HEK293 (cell line): Measurements from ENCODE around the gene TUBGCP6.
A peak's percentile ranks its signal among the peaks of the same experiment; 100 is the strongest.

Source experiments
- CTCF ChIA-PET: fragments of 350-600 bp; formaldehyde crosslinking; extraction: SDS; loops from one replicate; lab custom pipeline; 2021; ENCODE audit warnings: antibody characterized with exemption; lab: Yijun Ruan, JAX
- POLR2A ChIA-PET: fragments of 300-600 bp; formaldehyde crosslinking; extraction: SDS; loops from one replicate; lab custom pipeline; 2020; ENCODE audit warnings: antibody characterized with exemption, inconsistent platforms; lab: Yijun Ruan, JAX
- H3K27ac ChIP-seq: fragments of 200-500 bp; sonication (Bioruptor generic); 2 replicates; pipeline ENCODE4 v1.5.1; 2014; ENCODE audit warnings: low read depth, low read length, control low read depth, inconsistent platforms; ENCODE audit errors: extremely low read depth
- H3K36me3 ChIP-seq, 2 experiments: fragments of 200-500 bp in 1 of 2; sonication (Bioruptor generic) in 1 of 2; 1 replicate in 1 of 2; 2 replicates in 1 of 2; pipeline ENCODE4 v1.5.1; 2014 to 2017; ENCODE audit warnings: inconsistent platforms in 2 of 2, low read length in 2 of 2; ENCODE audit not compliant: control insufficient read depth in 2 of 2, insufficient read depth in 1 of 2
- H3K4me1 ChIP-seq: fragments of 200-500 bp; sonication (Bioruptor generic); 2 replicates; pipeline ENCODE4 v1.5.1; 2014; ENCODE audit warnings: mild to moderate bottlenecking, low read length, inconsistent platforms; ENCODE audit not compliant: control insufficient read depth, insufficient read depth
- H3K4me3 ChIP-seq: 2 replicates; pipeline ENCODE4 v1.5.1; 2011; ENCODE audit warnings: low read depth, mild to moderate bottlenecking, control low read depth, low read length, moderate library complexity
- H3K9me3 ChIP-seq: fragments of 200-500 bp; sonication (Bioruptor generic); 2 replicates; pipeline ENCODE4 v1.5.1; 2014; ENCODE audit warnings: low read depth, low read length, inconsistent platforms; ENCODE audit not compliant: control insufficient read depth, insufficient read depth
- GLIS2 ChIP-seq: fragments of 450-650 bp; formaldehyde crosslinking; IDR thresholded peaks from 2 replicates; pipeline ENCODE4 v1.5.1; 2016; ENCODE audit warnings: missing biosample characterization, missing genetic modification characterization
- HOXD13 ChIP-seq: sonication (generic); formaldehyde crosslinking; IDR thresholded peaks from 2 replicates; pipeline ENCODE4 v1.8.0; 2022; ENCODE audit warnings: missing genetic modification reagents, borderline replicate concordance
- REST ChIP-seq: fragments of 450-650 bp; formaldehyde crosslinking; IDR thresholded peaks from 2 replicates; pipeline ENCODE4 v1.5.1; 2016; ENCODE audit warnings: missing biosample characterization, missing genetic modification characterization
- ZBTB11 ChIP-seq: fragments of 450-650 bp; formaldehyde crosslinking; conservative IDR thresholded peaks from 2 replicates; pipeline ENCODE4 v1.5.1; 2016; ENCODE audit warnings: low read depth, missing biosample characterization, missing genetic modification characterization
- ZBTB8A ChIP-seq: fragments of 450-650 bp; formaldehyde crosslinking; IDR thresholded peaks from 2 replicates; pipeline ENCODE4 v1.5.1; 2016; ENCODE audit warnings: missing biosample characterization, missing genetic modification characterization
- ZEB2 ChIP-seq: fragments of 450-650 bp; formaldehyde crosslinking; IDR thresholded peaks from 2 replicates; pipeline ENCODE4 v1.5.1; 2016; ENCODE audit warnings: missing biosample characterization, missing genetic modification characterization
- ZNF16 ChIP-seq: fragments of 450-650 bp; formaldehyde crosslinking; IDR thresholded peaks from 2 replicates; pipeline ENCODE4 v1.5.1; 2016; ENCODE audit warnings: low read depth, missing biosample characterization, missing genetic modification characterization
- ZNF335 ChIP-seq: fragments of 450-650 bp; formaldehyde crosslinking; conservative IDR thresholded peaks from 2 replicates; pipeline ENCODE4 v1.5.1; 2016; ENCODE audit warnings: missing biosample characterization, missing genetic modification characterization
- ZNF518A ChIP-seq: fragments of 450-650 bp; formaldehyde crosslinking; conservative IDR thresholded peaks from 2 replicates; pipeline ENCODE4 v1.5.1; 2016; ENCODE audit warnings: low read depth, missing biosample characterization, missing genetic modification characterization
- ZNF670 ChIP-seq: fragments of 450-650 bp; formaldehyde crosslinking; IDR thresholded peaks from 2 replicates; pipeline ENCODE4 v1.5.1; 2016; ENCODE audit warnings: missing biosample characterization, missing genetic modification characterization, low read depth
- ZNF837 ChIP-seq: fragments of 450-650 bp; formaldehyde crosslinking; IDR thresholded peaks from 2 replicates; pipeline ENCODE4 v1.5.1; 2016; ENCODE audit warnings: missing biosample characterization, missing genetic modification characterization
- ZXDB ChIP-seq: fragments of 450-650 bp; formaldehyde crosslinking; IDR thresholded peaks from 2 replicates; pipeline ENCODE4 v1.5.1; 2016; ENCODE audit warnings: missing biosample characterization, missing genetic modification characterization
- TF ChIP-seq, protein P1 (sequence below): fragments of 450-650 bp; formaldehyde crosslinking; IDR thresholded peaks from 2 replicates; pipeline ENCODE4 v1.5.1; 2016; ENCODE audit warnings: missing biosample characterization, missing genetic modification characterization
- TF ChIP-seq, protein P2 (sequence below): fragments of 450-650 bp; formaldehyde crosslinking; IDR thresholded peaks from 2 replicates; pipeline ENCODE4 v1.5.1; 2017; ENCODE audit warnings: missing biosample characterization, missing genetic modification characterization
- TF ChIP-seq, protein P3 (sequence below): fragments of 450-650 bp; formaldehyde crosslinking; IDR thresholded peaks from 2 replicates; pipeline ENCODE4 v1.5.1; 2016; ENCODE audit warnings: missing biosample characterization, missing genetic modification characterization

TUBGCP6 gene

DNA sequence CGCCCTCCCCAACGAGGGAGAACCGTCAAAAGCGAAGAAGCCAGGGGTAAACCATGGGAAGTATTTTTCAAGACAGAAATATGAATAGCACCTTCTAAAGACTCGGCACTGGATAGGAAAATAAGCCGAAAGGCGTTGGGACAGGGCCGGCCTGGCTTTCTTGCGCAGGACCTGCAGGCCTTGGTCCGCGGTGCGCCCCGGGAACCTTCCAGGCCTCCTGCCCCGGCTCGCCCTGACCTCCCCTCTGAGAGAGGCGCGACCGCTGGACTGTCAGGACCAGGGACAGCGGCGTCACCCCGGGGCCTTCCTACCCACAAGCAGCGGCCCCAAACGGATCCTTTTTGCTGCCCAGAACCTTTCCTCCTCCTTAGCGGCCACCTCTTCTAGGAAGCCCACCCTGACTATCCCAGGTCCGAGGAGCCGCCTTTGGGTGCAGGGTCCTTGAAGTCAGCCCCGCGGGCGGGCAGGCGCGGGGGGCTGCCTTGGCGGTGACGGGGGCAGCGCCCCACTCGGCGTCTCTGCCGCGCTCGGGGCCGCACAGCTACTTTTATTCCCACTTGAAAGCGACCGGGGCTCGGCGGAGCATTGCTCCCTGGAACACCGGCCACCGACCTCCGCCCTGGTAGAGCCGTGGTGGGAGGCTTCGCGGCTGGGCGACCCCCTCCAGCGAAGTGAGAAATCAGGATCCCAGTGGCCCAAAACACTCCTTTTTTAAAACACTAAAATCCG is 26.0 kb upstream of the TUBGCP6 start:
- peaks cover 14% of the 10 kb centered on the region for H3K4me1 ChIP-seq
- peaks cover 0 to 15% of the 10 kb centered on the region in 2 experiments; a peak in 1 of 3 replicates for H3K36me3 ChIP-seq
- CTCF ChIA-PET, result interaction anchor here (1.0 to 6.3 kb wide), 4 partner anchors 9 to 71 kb away, joined by 6 to 42 read pairs (median 11); partner anchors contain the start of genes HDAC10 and MAPK12
- H3K9me3 ChIP-seq, result no peaks in the 10 kb centered on the region
- H3K27ac ChIP-seq, result peak overlapping the region; percentile 64
- H3K4me3 ChIP-seq, result peak overlapping the region; percentile 48
- POLR2A ChIA-PET, result interaction anchor here (0.7 to 1.9 kb wide), 4 partner anchors 8 to 71 kb away, joined by 3 to 12 read pairs (median 8); partner anchors contain the start of gene MAPK12
- TF ChIP-seq GLIS2 (peak; percentile 93), HOXD13 (no peak), REST (tag by site-specific recombination) (peak; percentile 98), ZNF837 (tag by site-specific recombination) (no peak), ZEB2 (tag by site-specific recombination) (0 out of 2 replicates have a peak, but pooled peaks have one; percentile 25), ZNF670 (tag by site-specific recombination) (no peak), ZBTB8A (tag by site-specific recombination) (peak; percentile 7), ZNF335 (tag by site-specific recombination) (peak; percentile 85), ZNF16 (tag by site-specific recombination) (no peak), ZBTB11 (0 out of 2 replicates have a peak, but pooled peaks have one; percentile 19), ZNF518A (tag by site-specific recombination) (no peak), ZXDB (tag by site-specific recombination) (0 out of 2 replicates have a peak, but pooled peaks have one; percentile 28)
- TF ChIP-seq, protein P1, sequence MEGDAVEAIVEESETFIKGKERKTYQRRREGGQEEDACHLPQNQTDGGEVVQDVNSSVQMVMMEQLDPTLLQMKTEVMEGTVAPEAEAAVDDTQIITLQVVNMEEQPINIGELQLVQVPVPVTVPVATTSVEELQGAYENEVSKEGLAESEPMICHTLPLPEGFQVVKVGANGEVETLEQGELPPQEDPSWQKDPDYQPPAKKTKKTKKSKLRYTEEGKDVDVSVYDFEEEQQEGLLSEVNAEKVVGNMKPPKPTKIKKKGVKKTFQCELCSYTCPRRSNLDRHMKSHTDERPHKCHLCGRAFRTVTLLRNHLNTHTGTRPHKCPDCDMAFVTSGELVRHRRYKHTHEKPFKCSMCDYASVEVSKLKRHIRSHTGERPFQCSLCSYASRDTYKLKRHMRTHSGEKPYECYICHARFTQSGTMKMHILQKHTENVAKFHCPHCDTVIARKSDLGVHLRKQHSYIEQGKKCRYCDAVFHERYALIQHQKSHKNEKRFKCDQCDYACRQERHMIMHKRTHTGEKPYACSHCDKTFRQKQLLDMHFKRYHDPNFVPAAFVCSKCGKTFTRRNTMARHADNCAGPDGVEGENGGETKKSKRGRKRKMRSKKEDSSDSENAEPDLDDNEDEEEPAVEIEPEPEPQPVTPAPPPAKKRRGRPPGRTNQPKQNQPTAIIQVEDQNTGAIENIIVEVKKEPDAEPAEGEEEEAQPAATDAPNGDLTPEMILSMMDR (tag by site-specific recombination), result 0 out of 2 replicates have a peak, but pooled peaks have one; percentile 1
- TF ChIP-seq, protein P2, sequence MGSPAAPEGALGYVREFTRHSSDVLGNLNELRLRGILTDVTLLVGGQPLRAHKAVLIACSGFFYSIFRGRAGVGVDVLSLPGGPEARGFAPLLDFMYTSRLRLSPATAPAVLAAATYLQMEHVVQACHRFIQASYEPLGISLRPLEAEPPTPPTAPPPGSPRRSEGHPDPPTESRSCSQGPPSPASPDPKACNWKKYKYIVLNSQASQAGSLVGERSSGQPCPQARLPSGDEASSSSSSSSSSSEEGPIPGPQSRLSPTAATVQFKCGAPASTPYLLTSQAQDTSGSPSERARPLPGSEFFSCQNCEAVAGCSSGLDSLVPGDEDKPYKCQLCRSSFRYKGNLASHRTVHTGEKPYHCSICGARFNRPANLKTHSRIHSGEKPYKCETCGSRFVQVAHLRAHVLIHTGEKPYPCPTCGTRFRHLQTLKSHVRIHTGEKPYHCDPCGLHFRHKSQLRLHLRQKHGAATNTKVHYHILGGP, result no peak
- TF ChIP-seq, protein P3, sequence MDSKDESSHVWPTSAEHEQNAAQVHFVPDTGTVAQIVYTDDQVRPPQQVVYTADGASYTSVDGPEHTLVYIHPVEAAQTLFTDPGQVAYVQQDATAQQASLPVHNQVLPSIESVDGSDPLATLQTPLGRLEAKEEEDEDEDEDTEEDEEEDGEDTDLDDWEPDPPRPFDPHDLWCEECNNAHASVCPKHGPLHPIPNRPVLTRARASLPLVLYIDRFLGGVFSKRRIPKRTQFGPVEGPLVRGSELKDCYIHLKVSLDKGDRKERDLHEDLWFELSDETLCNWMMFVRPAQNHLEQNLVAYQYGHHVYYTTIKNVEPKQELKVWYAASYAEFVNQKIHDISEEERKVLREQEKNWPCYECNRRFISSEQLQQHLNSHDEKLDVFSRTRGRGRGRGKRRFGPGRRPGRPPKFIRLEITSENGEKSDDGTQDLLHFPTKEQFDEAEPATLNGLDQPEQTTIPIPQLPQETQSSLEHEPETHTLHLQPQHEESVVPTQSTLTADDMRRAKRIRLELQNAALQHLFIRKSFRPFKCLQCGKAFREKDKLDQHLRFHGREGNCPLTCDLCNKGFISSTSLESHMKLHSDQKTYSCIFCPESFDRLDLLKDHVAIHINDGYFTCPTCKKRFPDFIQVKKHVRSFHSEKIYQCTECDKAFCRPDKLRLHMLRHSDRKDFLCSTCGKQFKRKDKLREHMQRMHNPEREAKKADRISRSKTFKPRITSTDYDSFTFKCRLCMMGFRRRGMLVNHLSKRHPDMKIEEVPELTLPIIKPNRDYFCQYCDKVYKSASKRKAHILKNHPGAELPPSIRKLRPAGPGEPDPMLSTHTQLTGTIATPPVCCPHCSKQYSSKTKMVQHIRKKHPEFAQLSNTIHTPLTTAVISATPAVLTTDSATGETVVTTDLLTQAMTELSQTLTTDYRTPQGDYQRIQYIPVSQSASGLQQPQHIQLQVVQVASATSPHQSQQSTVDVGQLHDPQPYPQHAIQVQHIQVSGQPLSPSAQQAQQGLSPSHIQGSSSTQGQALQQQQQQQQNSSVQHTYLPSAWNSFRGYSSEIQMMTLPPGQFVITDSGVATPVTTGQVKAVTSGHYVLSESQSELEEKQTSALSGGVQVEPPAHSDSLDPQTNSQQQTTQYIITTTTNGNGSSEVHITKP (tag by site-specific recombination), result peak; percentile 67; the same call in 1 of the 2 replicates
